ENCODE results near the gene DDX51.

The DDX51 gene

GRCh38 chr12:132117558-132117875 is 26.6 kb downstream of the DDX51 start:
- Histone ChIP-seq H3K36me3 (peaks cover 26% of the 10 kb centered on the region), H3K27ac (no peak overlapping the region), H3K4me3 (ENCODE audit: low read depth, low read length) (no peak overlapping the region), H3K27me3 (ENCODE audit: insufficient read depth, low read depth, severe bottlenecking) (no peaks in the 10 kb centered on the region), H3K9me3 (ENCODE audit: severe bottlenecking) (no peaks in the 10 kb centered on the region)
- TF ChIP-seq, protein P1, sequence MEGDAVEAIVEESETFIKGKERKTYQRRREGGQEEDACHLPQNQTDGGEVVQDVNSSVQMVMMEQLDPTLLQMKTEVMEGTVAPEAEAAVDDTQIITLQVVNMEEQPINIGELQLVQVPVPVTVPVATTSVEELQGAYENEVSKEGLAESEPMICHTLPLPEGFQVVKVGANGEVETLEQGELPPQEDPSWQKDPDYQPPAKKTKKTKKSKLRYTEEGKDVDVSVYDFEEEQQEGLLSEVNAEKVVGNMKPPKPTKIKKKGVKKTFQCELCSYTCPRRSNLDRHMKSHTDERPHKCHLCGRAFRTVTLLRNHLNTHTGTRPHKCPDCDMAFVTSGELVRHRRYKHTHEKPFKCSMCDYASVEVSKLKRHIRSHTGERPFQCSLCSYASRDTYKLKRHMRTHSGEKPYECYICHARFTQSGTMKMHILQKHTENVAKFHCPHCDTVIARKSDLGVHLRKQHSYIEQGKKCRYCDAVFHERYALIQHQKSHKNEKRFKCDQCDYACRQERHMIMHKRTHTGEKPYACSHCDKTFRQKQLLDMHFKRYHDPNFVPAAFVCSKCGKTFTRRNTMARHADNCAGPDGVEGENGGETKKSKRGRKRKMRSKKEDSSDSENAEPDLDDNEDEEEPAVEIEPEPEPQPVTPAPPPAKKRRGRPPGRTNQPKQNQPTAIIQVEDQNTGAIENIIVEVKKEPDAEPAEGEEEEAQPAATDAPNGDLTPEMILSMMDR (IDR thresholded peaks at IDR 0.05; ENCODE audit: low read depth, low read length) = no peak
- peak; percentile 45 for DNase-seq

DNA sequence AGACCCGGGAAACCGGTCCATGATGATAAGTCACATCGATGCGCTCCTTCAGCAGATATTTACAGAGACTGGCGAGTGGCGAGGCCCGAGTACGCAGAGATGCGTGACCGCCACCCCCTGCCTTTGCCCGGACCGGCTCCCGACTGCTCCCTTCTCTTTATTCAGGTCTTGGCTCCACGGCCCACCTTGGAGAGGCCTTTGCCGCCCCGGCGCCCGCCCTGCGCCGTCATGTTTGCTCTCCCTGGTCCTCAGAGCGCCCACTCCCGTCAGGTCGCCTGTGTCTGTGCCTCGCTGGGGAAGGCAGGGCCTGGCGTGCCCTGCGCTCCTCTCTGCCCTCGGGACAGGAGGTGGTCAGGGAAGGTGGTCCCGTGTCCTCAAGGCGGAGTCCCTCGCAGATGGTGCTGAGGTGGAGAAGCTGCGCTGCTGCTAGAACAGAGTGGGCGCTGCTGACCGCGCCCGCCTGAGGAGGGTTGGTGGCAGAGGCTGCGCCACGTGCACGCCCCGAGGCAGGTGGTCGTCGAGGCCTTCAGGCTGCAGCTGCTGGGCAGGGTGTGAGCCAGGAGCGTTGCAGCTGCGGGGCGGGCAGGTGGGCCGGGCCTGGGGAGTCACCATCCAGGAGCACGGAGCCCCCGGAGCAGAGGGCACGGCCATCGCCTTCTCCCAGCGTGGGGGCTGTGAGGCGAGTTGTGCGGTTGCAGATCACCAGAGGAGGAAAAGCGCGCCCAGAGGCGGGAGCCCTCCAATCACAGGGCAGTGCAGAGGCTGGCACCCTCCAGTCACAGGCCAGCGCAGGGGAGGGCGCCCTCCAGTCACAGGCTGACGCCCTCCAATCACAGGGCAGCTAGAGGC is 27.2 kb downstream of the DDX51 start:
- Histone ChIP-seq H3K27ac (no peak overlapping the region), H3K4me3 (ENCODE audit: low read depth, low read length) (no peak overlapping the region), H3K27me3 (ENCODE audit: insufficient read depth, low read depth, severe bottlenecking) (no peaks in the 10 kb centered on the region), H3K9me3 (ENCODE audit: severe bottlenecking) (no peaks in the 10 kb centered on the region), H3K36me3 (peaks cover 23% of the 10 kb centered on the region)
- TF ChIP-seq, protein P1 (IDR thresholded peaks at IDR 0.05; ENCODE audit: low read depth, low read length) = no peak
- no peak for DNase-seq

GRCh38 chr12:132115500-132115899 is 28.6 kb downstream of the DDX51 start:
- TF ChIP-seq, protein P1 (IDR thresholded peaks at IDR 0.05; ENCODE audit: low read depth, low read length) = no peak
- Histone ChIP-seq H3K4me3 (ENCODE audit: low read depth, low read length) (no peak overlapping the region), H3K27ac (no peak overlapping the region), H3K36me3 (peaks cover 25% of the 10 kb centered on the region), H3K27me3 (ENCODE audit: insufficient read depth, low read depth, severe bottlenecking) (no peaks in the 10 kb centered on the region), H3K9me3 (ENCODE audit: severe bottlenecking) (no peaks in the 10 kb centered on the region)
- DNase-seq = no peak

GRCh38 chr12:132114667-132115066 is 29.5 kb downstream of the DDX51 start:
- H3K27ac ChIP-seq = no peak overlapping the region

DNA sequence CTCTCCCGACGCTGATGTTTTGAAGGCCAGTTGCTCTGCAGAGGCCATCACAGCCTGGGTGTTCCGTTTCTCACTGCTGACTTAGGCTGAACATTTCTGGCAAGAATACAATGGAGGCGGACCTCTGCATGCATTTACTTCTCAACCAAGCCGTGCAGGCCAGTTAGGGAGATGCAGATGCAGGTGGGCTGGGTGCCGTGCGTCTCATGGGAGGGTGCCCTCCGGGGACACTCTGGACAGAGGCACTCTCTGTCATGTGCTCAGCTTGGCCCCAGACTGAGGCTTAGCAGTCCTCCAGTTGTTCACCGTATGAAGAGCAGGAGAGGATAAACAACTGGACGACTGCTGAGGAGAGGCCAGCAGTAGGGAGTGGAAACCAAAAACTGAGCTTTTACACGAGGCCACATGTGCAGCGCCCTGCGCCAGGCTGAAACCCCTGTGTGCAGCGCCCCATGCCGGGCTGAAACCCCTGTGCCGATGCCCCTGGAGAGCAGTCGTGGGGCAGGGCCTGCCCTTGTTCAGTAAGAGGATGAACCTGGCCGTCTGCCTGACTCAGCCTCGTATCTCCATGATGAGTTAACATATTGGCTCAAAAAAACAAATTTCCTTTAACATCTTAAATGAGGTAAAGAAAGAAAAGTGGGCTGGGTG is 32.3 kb downstream of the DDX51 start:
- TF ChIP-seq, protein P1 (IDR thresholded peaks at IDR 0.05; ENCODE audit: low read depth, low read length) = no peak
- H3K36me3 ChIP-seq = peaks cover 39% of the 10 kb centered on the region
- H3K9me3 ChIP-seq (ENCODE audit: severe bottlenecking) = no peaks in the 10 kb centered on the region
- no peaks in the 10 kb centered on the region for H3K27me3 ChIP-seq (ENCODE audit: insufficient read depth, low read depth, severe bottlenecking)
- no peak for DNase-seq
- H3K4me3 ChIP-seq (ENCODE audit: low read depth, low read length) = no peak overlapping the region
- H3K27ac ChIP-seq = no peak overlapping the region

More at GRCh38 chr12:132114667-132115066, 29.5 kb downstream of the DDX51 start:
- Histone ChIP-seq H3K9me3 (ENCODE audit: severe bottlenecking) (no peaks in the 10 kb centered on the region), H3K27me3 (ENCODE audit: insufficient read depth, low read depth, severe bottlenecking) (no peaks in the 10 kb centered on the region), H3K4me3 (ENCODE audit: low read depth, low read length) (no peak overlapping the region), H3K36me3 (peaks cover 28% of the 10 kb centered on the region)
- TF ChIP-seq, protein P1 (IDR thresholded peaks at IDR 0.05; ENCODE audit: low read depth, low read length) = no peak
- no peak for DNase-seq
